WTC11 (cell line): ENCODE data around the gene UTY. TPM values are rescaled to one million over a fixed set of nuclear protein-coding genes. Genes with fewer than 3 reads are reported as not detected.

Source experiments
- ATAC-seq: fragments of 200-7000 bp; cut with Tn5 transposase; 2 replicates; pipeline ENCODE4 v1.10.0; 2021; ENCODE audit warnings: mild to moderate bottlenecking, moderate library complexity
- CTCF ChIA-PET: fragments of 300-600 bp; sonication (Branson Sonifier 250); formaldehyde crosslinking; loops from one replicate; lab custom pipeline; 2021; ENCODE audit warnings: antibody characterized with exemption; lab: Charles Lee
- POLR2A ChIA-PET: fragments of 350-600 bp; sonication (Branson Sonifier 250); formaldehyde crosslinking; loops from one replicate; lab custom pipeline; 2021; ENCODE audit warnings: antibody characterized with exemption; lab: Charles Lee
- DNase-seq: peaks from one replicate; pipeline ENCODE4 v3.0.0; 2021; ENCODE audit warnings: low spot score
- H3K27ac Mint-ChIP-seq: 2 replicates; pipeline ENCODE4 v1.8.0; 2021; ENCODE audit warnings: mixed read lengths
- H3K27me3 Mint-ChIP-seq: 2 replicates; pipeline ENCODE4 v1.8.0; 2021; ENCODE audit warnings: low read depth, mild to moderate bottlenecking, moderate library complexity, mixed read lengths
- H3K36me3 Mint-ChIP-seq: 2 replicates; pipeline ENCODE4 v1.8.0; 2021; ENCODE audit warnings: mixed read lengths
- H3K4me1 Mint-ChIP-seq: 2 replicates; pipeline ENCODE4 v1.8.0; 2022; ENCODE audit warnings: mixed read lengths
- H3K4me3 Mint-ChIP-seq: 2 replicates; pipeline ENCODE4 v1.8.0; 2021; ENCODE audit warnings: mild to moderate bottlenecking, moderate library complexity, mixed read lengths
- H3K9me3 Mint-ChIP-seq: 2 replicates; pipeline ENCODE4 v1.8.0; 2021; ENCODE audit warnings: mixed read lengths
- CBFB ChIP-seq: sonication (generic); formaldehyde crosslinking; IDR thresholded peaks from 2 replicates; pipeline ENCODE4 v1.8.1; 2022; ENCODE audit warnings: mild to moderate bottlenecking, low read depth, missing genetic modification reagents
- FOXP1 ChIP-seq: sonication (generic); formaldehyde crosslinking; IDR thresholded peaks from 2 replicates; pipeline ENCODE4 v1.8.0; 2022; ENCODE audit warnings: missing genetic modification reagents, mild to moderate bottlenecking, moderate library complexity, borderline replicate concordance
- GABPB1 ChIP-seq: sonication (generic); formaldehyde crosslinking; IDR thresholded peaks from 2 replicates; pipeline ENCODE4 v1.8.1; 2023; ENCODE audit warnings: mild to moderate bottlenecking, missing genetic modification reagents
- GRHL2 ChIP-seq: fragments of 250-450 bp; sonication (Bioruptor Pico); IDR thresholded peaks from 2 replicates; pipeline ENCODE4 v1.8.0; 2022; ENCODE audit warnings: mild to moderate bottlenecking, moderate library complexity; ENCODE audit not compliant: insufficient replicate concordance, severe bottlenecking
- IRF2 ChIP-seq: sonication (generic); formaldehyde crosslinking; IDR thresholded peaks from 2 replicates; pipeline ENCODE4 v1.8.0; 2022; ENCODE audit warnings: low read depth, missing genetic modification reagents, borderline replicate concordance
- JAZF1 ChIP-seq: fragments of 250-450 bp; sonication (Bioruptor Pico); IDR thresholded peaks from 2 replicates; pipeline ENCODE4 v1.9.0; 2021; ENCODE audit warnings: moderate library complexity, mild to moderate bottlenecking, inconsistent platforms
- MYBL2 ChIP-seq: sonication (generic); formaldehyde crosslinking; IDR thresholded peaks from 2 replicates; pipeline ENCODE4 v1.8.1; 2023; ENCODE audit warnings: mild to moderate bottlenecking, moderate library complexity, missing genetic modification reagents
- NR1H2 ChIP-seq: sonication (generic); formaldehyde crosslinking; IDR thresholded peaks from 2 replicates; pipeline ENCODE4 v1.9.0; 2021; ENCODE audit warnings: mild to moderate bottlenecking, moderate library complexity, missing genetic modification reagents
- RORB ChIP-seq: fragments of 250-450 bp; sonication (Bioruptor Pico); IDR thresholded peaks from 2 replicates; pipeline ENCODE4 v1.9.0; 2021; ENCODE audit warnings: mild to moderate bottlenecking
- TEAD1 ChIP-seq: sonication (generic); formaldehyde crosslinking; IDR thresholded peaks from 2 replicates; pipeline ENCODE4 v1.8.0; 2022; ENCODE audit warnings: mild to moderate bottlenecking, missing genetic modification reagents
- TP53 ChIP-seq: sonication (generic); formaldehyde crosslinking; IDR thresholded peaks from 2 replicates; pipeline ENCODE4 v1.8.1; 2023; ENCODE audit warnings: mild to moderate bottlenecking, missing genetic modification reagents
- ZNF138 ChIP-seq: sonication (generic); formaldehyde crosslinking; conservative IDR thresholded peaks from 2 replicates; pipeline ENCODE4 v1.8.1; 2022; ENCODE audit warnings: mild to moderate bottlenecking, moderate library complexity, missing genetic modification reagents
- ZNF232 ChIP-seq: sonication (generic); formaldehyde crosslinking; IDR thresholded peaks from 2 replicates; pipeline ENCODE4 v1.8.0; 2022; ENCODE audit warnings: mild to moderate bottlenecking, missing genetic modification reagents
- ZNF416 ChIP-seq: fragments of 250-450 bp; sonication (Bioruptor Pico); IDR thresholded peaks from 2 replicates; pipeline ENCODE4 v1.9.0; 2021; ENCODE audit warnings: mild to moderate bottlenecking, inconsistent platforms
- total RNA-seq: library from RNA; stranded (reverse); gene quantifications from 3 replicates; pipeline ENCODE4 v1.2.3, GENCODE V29; 2021
- TF ChIP-seq, protein P1 (sequence below): sonication (generic); formaldehyde crosslinking; IDR thresholded peaks from 2 replicates; pipeline ENCODE4 v1.8.1; 2022; ENCODE audit warnings: missing genetic modification reagents, borderline replicate concordance
- TF ChIP-seq, protein P2 (sequence below): sonication (generic); formaldehyde crosslinking; IDR thresholded peaks from 2 replicates; pipeline ENCODE4 v1.8.1; 2023; ENCODE audit warnings: mild to moderate bottlenecking, missing genetic modification reagents, moderate library complexity
- TF ChIP-seq, protein P3 (sequence below): sonication (generic); formaldehyde crosslinking; IDR thresholded peaks from 2 replicates; pipeline ENCODE4 v1.8.1; 2023; ENCODE audit warnings: mild to moderate bottlenecking, missing genetic modification reagents, moderate library complexity
- TF ChIP-seq, protein P4 (sequence below): fragments of 250-450 bp; sonication (Bioruptor Pico); IDR thresholded peaks from 2 replicates; pipeline ENCODE4 v1.9.0; 2021; ENCODE audit warnings: mild to moderate bottlenecking
- TF ChIP-seq, protein P5 (sequence below): fragments of 250-450 bp; sonication (Bioruptor Pico); conservative IDR thresholded peaks from 2 replicates; pipeline ENCODE4 v1.9.0; 2021; ENCODE audit warnings: mild to moderate bottlenecking
- TF ChIP-seq, protein P6 (sequence below): sonication (generic); formaldehyde crosslinking; IDR thresholded peaks from 2 replicates; pipeline ENCODE4 v1.8.1; 2022; ENCODE audit warnings: low read depth, mild to moderate bottlenecking, moderate library complexity, missing genetic modification reagents, borderline replicate concordance
- TF ChIP-seq, protein P7 (sequence below): sonication (generic); formaldehyde crosslinking; IDR thresholded peaks from 2 replicates; pipeline ENCODE4 v1.8.1; 2022; ENCODE audit warnings: low read depth, missing genetic modification reagents, borderline replicate concordance
- TF ChIP-seq, protein P8 (sequence below): sonication (generic); formaldehyde crosslinking; IDR thresholded peaks from 2 replicates; pipeline ENCODE4 v1.8.1; 2022; ENCODE audit warnings: mild to moderate bottlenecking, moderate library complexity, missing genetic modification reagents
- TF ChIP-seq, protein P9 (sequence below): fragments of 250-450 bp; sonication (Bioruptor Pico); IDR thresholded peaks from 2 replicates; pipeline ENCODE4 v1.8.0; 2021; ENCODE audit warnings: mild to moderate bottlenecking

UTY gene
- total RNA-seq, 1 experiment from 2014 or later, result 23.3 TPM

DNA sequence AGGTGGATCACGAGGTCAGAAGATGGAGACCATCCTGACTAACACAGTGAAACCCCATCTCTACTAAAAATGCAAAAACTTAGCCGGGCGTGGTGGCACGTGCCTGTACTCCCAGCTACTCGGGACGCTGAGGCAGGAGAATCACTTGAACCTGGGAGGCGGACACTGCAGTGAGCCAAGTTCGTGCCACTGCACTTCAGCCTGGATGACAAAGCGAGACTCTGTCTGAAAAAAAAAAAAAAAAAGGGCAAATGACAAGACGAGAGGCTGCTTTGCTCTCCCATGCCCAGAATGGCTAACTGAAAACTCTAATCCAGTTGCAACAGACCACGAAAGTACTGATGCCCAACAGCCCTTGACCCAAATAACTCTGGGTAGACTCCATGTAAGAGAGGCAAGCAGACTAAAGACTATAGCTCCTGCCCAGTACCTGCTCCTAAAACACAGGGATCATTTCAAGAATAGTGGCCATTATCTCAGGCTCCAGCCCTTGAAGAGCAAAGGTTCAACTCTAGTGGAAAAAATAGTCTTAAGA is 29.2 kb downstream of the UTY start (continued):
- TF ChIP-seq, protein P1, sequence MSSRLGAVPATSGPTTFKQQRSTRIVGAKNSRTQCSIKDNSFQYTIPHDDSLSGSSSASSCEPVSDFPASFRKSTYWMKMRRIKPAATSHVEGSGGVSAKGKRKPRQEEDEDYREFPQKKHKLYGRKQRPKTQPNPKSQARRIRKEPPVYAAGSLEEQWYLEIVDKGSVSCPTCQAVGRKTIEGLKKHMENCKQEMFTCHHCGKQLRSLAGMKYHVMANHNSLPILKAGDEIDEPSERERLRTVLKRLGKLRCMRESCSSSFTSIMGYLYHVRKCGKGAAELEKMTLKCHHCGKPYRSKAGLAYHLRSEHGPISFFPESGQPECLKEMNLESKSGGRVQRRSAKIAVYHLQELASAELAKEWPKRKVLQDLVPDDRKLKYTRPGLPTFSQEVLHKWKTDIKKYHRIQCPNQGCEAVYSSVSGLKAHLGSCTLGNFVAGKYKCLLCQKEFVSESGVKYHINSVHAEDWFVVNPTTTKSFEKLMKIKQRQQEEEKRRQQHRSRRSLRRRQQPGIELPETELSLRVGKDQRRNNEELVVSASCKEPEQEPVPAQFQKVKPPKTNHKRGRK (CRISPR knock-in tag), result no peak
- TF ChIP-seq, protein P2, sequence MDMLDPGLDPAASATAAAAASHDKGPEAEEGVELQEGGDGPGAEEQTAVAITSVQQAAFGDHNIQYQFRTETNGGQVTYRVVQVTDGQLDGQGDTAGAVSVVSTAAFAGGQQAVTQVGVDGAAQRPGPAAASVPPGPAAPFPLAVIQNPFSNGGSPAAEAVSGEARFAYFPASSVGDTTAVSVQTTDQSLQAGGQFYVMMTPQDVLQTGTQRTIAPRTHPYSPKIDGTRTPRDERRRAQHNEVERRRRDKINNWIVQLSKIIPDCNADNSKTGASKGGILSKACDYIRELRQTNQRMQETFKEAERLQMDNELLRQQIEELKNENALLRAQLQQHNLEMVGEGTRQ (CRISPR knock-in tag), result no peak
- TF ChIP-seq MYBL2, result no peak

DNA sequence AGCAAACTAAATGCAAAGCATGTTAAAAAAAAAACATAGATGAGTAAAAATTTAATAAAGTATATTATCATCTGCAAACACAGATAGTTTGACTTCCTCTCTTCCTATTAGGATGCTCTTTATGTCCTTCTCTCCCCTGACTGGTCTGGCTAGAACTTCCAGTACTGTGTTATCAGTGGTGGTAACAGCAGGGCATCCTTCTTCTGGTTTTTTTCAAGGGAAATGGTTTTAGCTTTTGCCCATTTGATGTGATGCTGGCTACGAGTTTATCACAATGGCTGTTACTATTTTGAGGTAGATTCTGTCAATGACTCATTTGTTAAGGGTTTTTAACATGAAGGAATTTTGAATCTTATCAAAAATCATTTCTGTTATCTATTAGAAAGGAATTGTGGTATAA is 34.3 kb downstream of the UTY start:
- Mint-ChIP-seq H3K9me3 (no peaks in the 10 kb centered on the region), H3K4me3 (no peak overlapping the region), H3K36me3 (peaks cover 22% of the 10 kb centered on the region), H3K27me3 (no peaks in the 10 kb centered on the region), H3K27ac (no peak overlapping the region), H3K4me1 (peaks cover 9% of the 10 kb centered on the region; the same call in 1 of the 2 replicates)
- DNase-seq (no peak), ATAC-seq (no peak)
- ChIA-PET POLR2A (interaction anchor here (0.7 kb wide), 1 partner anchor 34 kb away, joined by 4 read pairs; the partner anchor contains the start of gene UTY), CTCF (no interaction called here)
- TF ChIP-seq RORB (CRISPR knock-in tag), result no peak
- no peak for TF ChIP-seq TP53 (CRISPR knock-in tag)
- no peak for TF ChIP-seq CBFB (CRISPR knock-in tag)
- TF ChIP-seq, protein P3, sequence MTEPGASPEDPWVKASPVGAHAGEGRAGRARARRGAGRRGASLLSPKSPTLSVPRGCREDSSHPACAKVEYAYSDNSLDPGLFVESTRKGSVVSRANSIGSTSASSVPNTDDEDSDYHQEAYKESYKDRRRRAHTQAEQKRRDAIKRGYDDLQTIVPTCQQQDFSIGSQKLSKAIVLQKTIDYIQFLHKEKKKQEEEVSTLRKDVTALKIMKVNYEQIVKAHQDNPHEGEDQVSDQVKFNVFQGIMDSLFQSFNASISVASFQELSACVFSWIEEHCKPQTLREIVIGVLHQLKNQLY (CRISPR knock-in tag), result no peak
- no peak for TF ChIP-seq GRHL2 (CRISPR knock-in tag)
- TF ChIP-seq GABPB1, result no peak
- no peak for TF ChIP-seq JAZF1 (CRISPR knock-in tag)
- TF ChIP-seq ZNF232, result no peak
- TF ChIP-seq, protein P4, sequence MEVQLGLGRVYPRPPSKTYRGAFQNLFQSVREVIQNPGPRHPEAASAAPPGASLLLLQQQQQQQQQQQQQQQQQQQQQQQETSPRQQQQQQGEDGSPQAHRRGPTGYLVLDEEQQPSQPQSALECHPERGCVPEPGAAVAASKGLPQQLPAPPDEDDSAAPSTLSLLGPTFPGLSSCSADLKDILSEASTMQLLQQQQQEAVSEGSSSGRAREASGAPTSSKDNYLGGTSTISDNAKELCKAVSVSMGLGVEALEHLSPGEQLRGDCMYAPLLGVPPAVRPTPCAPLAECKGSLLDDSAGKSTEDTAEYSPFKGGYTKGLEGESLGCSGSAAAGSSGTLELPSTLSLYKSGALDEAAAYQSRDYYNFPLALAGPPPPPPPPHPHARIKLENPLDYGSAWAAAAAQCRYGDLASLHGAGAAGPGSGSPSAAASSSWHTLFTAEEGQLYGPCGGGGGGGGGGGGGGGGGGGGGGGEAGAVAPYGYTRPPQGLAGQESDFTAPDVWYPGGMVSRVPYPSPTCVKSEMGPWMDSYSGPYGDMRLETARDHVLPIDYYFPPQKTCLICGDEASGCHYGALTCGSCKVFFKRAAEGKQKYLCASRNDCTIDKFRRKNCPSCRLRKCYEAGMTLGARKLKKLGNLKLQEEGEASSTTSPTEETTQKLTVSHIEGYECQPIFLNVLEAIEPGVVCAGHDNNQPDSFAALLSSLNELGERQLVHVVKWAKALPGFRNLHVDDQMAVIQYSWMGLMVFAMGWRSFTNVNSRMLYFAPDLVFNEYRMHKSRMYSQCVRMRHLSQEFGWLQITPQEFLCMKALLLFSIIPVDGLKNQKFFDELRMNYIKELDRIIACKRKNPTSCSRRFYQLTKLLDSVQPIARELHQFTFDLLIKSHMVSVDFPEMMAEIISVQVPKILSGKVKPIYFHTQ (CRISPR knock-in tag), result no peak
- no peak for TF ChIP-seq ZNF138
- TF ChIP-seq ZNF416 (CRISPR knock-in tag), result no peak
- TF ChIP-seq, protein P5, sequence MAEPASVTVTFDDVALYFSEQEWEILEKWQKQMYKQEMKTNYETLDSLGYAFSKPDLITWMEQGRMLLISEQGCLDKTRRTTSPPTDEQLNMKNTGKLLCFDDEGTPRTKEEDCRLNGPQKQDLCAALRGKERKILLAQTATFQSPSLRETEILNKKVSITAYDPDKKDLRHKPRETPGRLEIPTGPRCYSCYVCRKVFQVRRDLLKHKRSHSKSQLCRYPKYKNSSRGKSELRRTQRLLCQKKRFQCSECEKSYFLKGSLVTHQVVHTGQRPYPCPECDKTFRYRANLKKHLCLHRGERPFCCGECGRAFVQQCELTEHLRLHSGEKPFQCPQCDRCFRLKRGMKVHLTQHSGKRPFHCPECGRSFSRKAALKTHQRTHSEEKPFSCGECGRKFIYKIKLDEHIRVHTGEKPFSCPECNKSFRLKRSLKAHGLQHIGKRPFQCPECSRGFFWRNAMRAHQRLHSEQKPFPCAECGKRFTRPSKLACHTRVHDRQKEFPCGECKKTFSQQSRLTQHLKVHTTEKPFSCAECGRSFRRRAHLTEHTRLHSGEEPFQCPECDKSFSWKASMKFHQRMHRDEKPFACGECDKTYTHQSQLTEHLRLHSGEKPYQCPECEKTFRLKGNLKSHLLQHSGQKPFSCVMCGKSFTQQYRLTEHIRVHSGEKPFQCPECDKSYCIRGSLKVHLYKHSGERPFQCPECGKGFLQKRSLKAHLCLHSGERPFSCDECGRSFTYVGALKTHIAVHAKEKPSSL (CRISPR knock-in tag), result no peak
- TF ChIP-seq FOXP1, result no peak
- TF ChIP-seq, protein P6, sequence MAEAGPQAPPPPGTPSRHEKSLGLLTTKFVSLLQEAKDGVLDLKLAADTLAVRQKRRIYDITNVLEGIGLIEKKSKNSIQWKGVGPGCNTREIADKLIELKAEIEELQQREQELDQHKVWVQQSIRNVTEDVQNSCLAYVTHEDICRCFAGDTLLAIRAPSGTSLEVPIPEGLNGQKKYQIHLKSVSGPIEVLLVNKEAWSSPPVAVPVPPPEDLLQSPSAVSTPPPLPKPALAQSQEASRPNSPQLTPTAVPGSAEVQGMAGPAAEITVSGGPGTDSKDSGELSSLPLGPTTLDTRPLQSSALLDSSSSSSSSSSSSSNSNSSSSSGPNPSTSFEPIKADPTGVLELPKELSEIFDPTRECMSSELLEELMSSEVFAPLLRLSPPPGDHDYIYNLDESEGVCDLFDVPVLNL (CRISPR knock-in tag), result no peak
- TF ChIP-seq, protein P7, sequence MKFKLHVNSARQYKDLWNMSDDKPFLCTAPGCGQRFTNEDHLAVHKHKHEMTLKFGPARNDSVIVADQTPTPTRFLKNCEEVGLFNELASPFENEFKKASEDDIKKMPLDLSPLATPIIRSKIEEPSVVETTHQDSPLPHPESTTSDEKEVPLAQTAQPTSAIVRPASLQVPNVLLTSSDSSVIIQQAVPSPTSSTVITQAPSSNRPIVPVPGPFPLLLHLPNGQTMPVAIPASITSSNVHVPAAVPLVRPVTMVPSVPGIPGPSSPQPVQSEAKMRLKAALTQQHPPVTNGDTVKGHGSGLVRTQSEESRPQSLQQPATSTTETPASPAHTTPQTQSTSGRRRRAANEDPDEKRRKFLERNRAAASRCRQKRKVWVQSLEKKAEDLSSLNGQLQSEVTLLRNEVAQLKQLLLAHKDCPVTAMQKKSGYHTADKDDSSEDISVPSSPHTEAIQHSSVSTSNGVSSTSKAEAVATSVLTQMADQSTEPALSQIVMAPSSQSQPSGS, result no peak
- no peak for TF ChIP-seq TEAD1
- TF ChIP-seq, protein P8, sequence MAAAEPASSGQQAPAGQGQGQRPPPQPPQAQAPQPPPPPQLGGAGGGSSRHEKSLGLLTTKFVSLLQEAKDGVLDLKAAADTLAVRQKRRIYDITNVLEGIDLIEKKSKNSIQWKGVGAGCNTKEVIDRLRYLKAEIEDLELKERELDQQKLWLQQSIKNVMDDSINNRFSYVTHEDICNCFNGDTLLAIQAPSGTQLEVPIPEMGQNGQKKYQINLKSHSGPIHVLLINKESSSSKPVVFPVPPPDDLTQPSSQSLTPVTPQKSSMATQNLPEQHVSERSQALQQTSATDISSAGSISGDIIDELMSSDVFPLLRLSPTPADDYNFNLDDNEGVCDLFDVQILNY (CRISPR knock-in tag), result no peak
- no peak for TF ChIP-seq IRF2
- no peak for TF ChIP-seq NR1H2 (CRISPR knock-in tag)
- TF ChIP-seq, protein P9, sequence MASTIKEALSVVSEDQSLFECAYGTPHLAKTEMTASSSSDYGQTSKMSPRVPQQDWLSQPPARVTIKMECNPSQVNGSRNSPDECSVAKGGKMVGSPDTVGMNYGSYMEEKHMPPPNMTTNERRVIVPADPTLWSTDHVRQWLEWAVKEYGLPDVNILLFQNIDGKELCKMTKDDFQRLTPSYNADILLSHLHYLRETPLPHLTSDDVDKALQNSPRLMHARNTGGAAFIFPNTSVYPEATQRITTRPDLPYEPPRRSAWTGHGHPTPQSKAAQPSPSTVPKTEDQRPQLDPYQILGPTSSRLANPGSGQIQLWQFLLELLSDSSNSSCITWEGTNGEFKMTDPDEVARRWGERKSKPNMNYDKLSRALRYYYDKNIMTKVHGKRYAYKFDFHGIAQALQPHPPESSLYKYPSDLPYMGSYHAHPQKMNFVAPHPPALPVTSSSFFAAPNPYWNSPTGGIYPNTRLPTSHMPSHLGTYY (CRISPR knock-in tag), result no peak
